Measurements from ENCODE around the gene MAML3. TPM values are rescaled to one million over a fixed set of nuclear protein-coding genes. Genes with fewer than 3 reads are reported as not detected.

Gene MAML3
- total RNA-seq, 4 donors from 2014 or later: 18.2 to 42.7 (median 28.6) TPM

DNA sequence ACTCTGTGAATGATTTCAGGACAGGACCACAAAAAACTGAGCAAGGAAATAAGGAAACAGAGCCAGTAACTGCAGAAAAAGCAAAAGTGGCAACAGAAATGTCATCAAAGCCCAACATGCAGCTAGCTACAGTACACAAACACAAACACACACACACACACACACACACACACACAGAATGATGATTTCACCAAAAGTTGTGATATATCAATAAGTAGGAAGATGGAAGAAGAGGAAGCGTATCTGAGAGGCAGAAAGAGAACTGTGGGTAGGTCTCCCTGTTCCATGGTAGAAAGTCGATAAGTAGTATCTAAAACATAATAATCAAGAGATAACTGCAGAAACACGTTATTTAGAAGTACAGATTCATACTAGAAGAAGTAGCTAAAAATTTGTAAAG is 340.1 kb downstream of the MAML3 start:
- Histone ChIP-seq H3K27me3 (no peaks in the 10 kb centered on the region), H3K27ac (no peak overlapping the region), H3K9me3 (no peaks in the 10 kb centered on the region), H3K36me3 (no peaks in the 10 kb centered on the region), H3K4me3 (no peak overlapping the region), H3K4me1 (peaks cover 49% of the 10 kb centered on the region)
- DNase-seq (ENCODE audit: low spot score in 2 of 2): no peak
- TF ChIP-seq EP300 (IDR thresholded peaks at IDR 0.05): no peak
- TF ChIP-seq, protein P1, sequence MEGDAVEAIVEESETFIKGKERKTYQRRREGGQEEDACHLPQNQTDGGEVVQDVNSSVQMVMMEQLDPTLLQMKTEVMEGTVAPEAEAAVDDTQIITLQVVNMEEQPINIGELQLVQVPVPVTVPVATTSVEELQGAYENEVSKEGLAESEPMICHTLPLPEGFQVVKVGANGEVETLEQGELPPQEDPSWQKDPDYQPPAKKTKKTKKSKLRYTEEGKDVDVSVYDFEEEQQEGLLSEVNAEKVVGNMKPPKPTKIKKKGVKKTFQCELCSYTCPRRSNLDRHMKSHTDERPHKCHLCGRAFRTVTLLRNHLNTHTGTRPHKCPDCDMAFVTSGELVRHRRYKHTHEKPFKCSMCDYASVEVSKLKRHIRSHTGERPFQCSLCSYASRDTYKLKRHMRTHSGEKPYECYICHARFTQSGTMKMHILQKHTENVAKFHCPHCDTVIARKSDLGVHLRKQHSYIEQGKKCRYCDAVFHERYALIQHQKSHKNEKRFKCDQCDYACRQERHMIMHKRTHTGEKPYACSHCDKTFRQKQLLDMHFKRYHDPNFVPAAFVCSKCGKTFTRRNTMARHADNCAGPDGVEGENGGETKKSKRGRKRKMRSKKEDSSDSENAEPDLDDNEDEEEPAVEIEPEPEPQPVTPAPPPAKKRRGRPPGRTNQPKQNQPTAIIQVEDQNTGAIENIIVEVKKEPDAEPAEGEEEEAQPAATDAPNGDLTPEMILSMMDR (IDR thresholded peaks at IDR 0.05): no peak
- TF ChIP-seq POLR2AphosphoS5 (IDR thresholded peaks at IDR 0.05): no peak
- TF ChIP-seq POLR2A (IDR thresholded peaks at IDR 0.05): no peak
- WGBS: 70% methylated on average over 3 of the region's 3 CpGs

DNA sequence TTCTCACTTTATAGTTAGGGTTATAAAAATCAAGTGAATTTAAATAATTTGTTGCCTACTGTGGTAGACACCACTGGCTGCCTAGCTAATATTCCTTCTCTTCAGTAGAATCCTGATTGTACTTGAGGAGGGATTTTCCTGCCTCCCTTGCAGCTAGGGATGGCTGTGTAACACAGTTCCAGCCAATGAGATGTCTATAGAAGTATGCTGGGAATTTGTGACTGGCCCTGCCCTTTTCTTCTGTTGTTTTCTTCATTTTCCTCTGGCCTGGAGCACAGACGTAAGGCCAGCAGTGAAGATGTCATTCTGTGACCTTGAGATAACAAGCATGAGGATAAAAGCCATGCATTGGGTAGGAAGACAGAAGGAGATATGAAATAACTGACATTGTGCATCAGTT is 343.3 kb downstream of the MAML3 start:
- no peaks in the 10 kb centered on the region for H3K36me3 ChIP-seq
- H3K4me1 ChIP-seq: peaks cover 25% of the 10 kb centered on the region
- no peaks in the 10 kb centered on the region for H3K9me3 ChIP-seq
- 81% methylated on average over 1 of the region's 1 CpG for WGBS
- H3K27ac ChIP-seq: no peak overlapping the region
- TF ChIP-seq POLR2A (IDR thresholded peaks at IDR 0.05) (no peak), EP300 (IDR thresholded peaks at IDR 0.05) (no peak), POLR2AphosphoS5 (IDR thresholded peaks at IDR 0.05) (no peak)
- TF ChIP-seq, protein P1 (IDR thresholded peaks at IDR 0.05): no peak
- H3K4me3 ChIP-seq: no peak overlapping the region
- H3K27me3 ChIP-seq: no peaks in the 10 kb centered on the region
- no peak for DNase-seq (ENCODE audit: low spot score in 2 of 2)

DNA sequence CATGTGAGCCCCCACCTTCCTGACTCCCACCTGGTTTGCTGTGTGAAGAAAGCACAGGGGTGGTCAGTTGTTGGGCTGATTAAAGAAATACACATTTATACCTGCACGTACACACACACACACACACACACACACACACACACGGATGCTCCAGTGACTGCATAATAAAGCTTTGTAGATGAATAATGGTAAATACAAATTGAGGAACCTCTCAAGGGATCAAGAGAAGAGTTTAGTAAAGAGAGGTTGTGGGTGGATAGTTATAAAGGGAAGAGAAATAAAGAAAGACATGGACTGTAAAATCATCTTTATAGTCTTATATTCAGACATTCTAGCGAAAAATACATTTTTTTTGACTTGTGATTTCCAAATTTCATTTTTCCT is 344.2 kb downstream of the MAML3 start:
- TF ChIP-seq EP300 (IDR thresholded peaks at IDR 0.05) (no peak), POLR2A (IDR thresholded peaks at IDR 0.05) (no peak), POLR2AphosphoS5 (IDR thresholded peaks at IDR 0.05) (no peak)
- TF ChIP-seq, protein P1 (IDR thresholded peaks at IDR 0.05): no peak
- 92% methylated on average over 3 of the region's 3 CpGs for WGBS

DNA sequence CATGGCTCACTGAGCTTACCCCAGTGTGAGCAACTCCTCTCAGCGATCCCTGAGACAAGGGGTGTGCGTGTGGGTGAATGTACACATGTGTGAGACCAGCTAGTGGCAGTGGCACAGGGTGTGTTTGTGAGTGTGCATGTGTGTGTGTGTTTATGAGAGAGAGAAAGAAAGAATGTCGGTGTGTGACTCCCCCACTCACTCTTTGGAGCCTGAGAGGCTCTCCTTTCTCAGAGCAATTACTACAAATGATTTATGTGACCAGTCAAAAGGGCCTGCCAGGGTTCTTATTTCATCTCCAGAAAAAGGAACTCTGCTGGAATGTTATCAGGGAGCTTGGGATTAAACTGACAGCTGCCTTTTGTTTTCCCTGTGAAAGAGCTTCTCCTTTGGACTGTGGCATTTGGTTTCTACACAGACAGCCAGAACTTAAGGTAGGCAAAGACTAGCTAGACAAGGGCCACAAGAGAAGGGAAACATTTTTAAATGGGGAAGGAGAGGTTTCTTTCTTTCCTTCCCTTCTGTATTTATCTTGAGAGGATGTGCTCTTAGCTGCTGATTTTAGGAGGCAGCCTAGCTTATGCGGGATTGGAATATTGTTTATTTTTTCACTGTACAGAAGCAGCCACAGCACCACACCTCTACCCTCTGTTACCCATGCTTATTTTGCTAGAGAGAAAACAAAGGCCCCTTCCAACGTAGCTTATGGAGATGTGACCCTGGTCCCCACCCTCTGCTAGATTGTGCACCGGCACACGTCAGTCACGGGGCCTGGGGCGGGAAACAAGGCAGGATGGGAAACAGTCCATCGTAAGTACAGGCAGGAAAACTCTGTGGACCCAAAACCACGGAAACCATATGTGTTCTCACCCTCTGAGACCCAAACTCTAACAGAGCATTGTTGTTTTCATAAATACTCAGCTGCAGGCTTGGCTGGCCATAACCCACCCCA is 344.9 kb downstream of the MAML3 start:
- Histone ChIP-seq H3K4me3 (no peak overlapping the region), H3K4me1 (peaks cover 9% of the 10 kb centered on the region), H3K9me3 (no peaks in the 10 kb centered on the region), H3K36me3 (no peaks in the 10 kb centered on the region), H3K27ac (no peak overlapping the region), H3K27me3 (no peaks in the 10 kb centered on the region)
- TF ChIP-seq, protein P1 (IDR thresholded peaks at IDR 0.05): no peak
- TF ChIP-seq POLR2A (IDR thresholded peaks at IDR 0.05) (no peak), EP300 (IDR thresholded peaks at IDR 0.05) (no peak), POLR2AphosphoS5 (IDR thresholded peaks at IDR 0.05) (no peak)
- 73% methylated on average over 11 of the region's 11 CpGs for WGBS
- no peak for DNase-seq (ENCODE audit: low spot score in 2 of 2)

More for the DNA sequence above, 344.2 kb downstream of the MAML3 start:
- H3K27me3 ChIP-seq: no peaks in the 10 kb centered on the region
- H3K27ac ChIP-seq: no peak overlapping the region
- no peak overlapping the region for H3K4me3 ChIP-seq
- H3K4me1 ChIP-seq: peaks cover 16% of the 10 kb centered on the region
- no peak for DNase-seq (ENCODE audit: low spot score in 2 of 2)
- no peaks in the 10 kb centered on the region for H3K9me3 ChIP-seq
- H3K36me3 ChIP-seq: no peaks in the 10 kb centered on the region

DNA sequence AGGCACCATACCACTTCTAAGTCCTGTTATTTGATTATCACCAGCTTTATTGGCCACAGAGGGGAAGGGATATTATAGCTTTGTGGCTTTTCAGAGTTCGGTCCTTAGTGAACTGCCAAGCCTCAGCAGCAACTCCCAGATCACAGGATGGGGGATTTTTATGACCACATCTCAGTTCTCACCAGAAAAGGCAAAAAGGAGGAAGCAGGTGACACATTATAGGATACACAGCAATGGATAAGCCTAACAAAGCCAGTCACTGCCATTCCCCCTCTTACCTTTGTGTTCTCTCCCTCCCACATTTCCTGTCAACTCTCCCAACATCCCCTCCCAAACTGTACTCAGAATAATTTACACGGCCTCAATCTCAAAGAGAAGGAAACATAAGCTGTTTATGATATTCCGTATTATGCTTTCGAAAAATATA is 345.6 kb downstream of the MAML3 start:
- TF ChIP-seq POLR2A (IDR thresholded peaks at IDR 0.05): no peak
- no peak for TF ChIP-seq POLR2AphosphoS5 (IDR thresholded peaks at IDR 0.05)
- no peak for TF ChIP-seq EP300 (IDR thresholded peaks at IDR 0.05)
- TF ChIP-seq, protein P1 (IDR thresholded peaks at IDR 0.05): no peak
- Histone ChIP-seq H3K4me3 (no peak overlapping the region), H3K27ac (no peak overlapping the region), H3K27me3 (no peaks in the 10 kb centered on the region), H3K9me3 (no peaks in the 10 kb centered on the region), H3K36me3 (no peaks in the 10 kb centered on the region), H3K4me1 (peaks cover 4% of the 10 kb centered on the region)
- WGBS: 69% methylated on average over 4 of the region's 4 CpGs
- no peak for DNase-seq (ENCODE audit: low spot score in 2 of 2)

Data from suprapubic skin (tissue), 4 donors.